PC-9 (cell line): ENCODE data around the gene EIF3I.

ENCODE experiments used
- CTCF ChIP-seq: fragments of 200-600 bp; sonication (generic); conservative IDR thresholded peaks from 2 replicates; pipeline ENCODE4 v1.6.1; 2017; ENCODE audit warnings: mixed run types, antibody characterized with exemption, mild to moderate bottlenecking, moderate library complexity
- EZH2 ChIP-seq: fragments of 200-600 bp; sonication (generic); IDR thresholded peaks from 2 replicates; pipeline ENCODE4 v1.8.0; 2017; ENCODE audit warnings: antibody characterized with exemption, low read depth

- no peak for TF ChIP-seq EZH2
- no peak for TF ChIP-seq CTCF
These were observed 23.8 kb upstream of the EIF3I start for GRCh38 chr1:32198237-32199042.
